GM18951 (cell line): ENCODE data around the gene MMRN2.
"Not testable (repeated sequence)": the region's sequence is repeated elsewhere in the genome, so short reads cannot be mapped to it uniquely, and the experiment has no call there.

ENCODE experiments used
- POLR2A ChIP-seq: IDR thresholded peaks from 4 replicates; pipeline ENCODE4 v1.6.1; 2011; ENCODE audit warnings: mild to moderate bottlenecking; ENCODE audit not compliant: insufficient read length, insufficient read depth; ENCODE audit errors: extremely low read depth
- in situ Hi-C: fragments of 300-500 bp; cut with MboI; formaldehyde crosslinking; loops from one replicate; pipeline ENCODE4 v1.12.0; 2022; ENCODE audit warnings: low sequenced_read_pairs, mixed read lengths, inconsistent platforms; ENCODE audit not compliant: unreplicated experiment

Gene MMRN2

GRCh38 chr10:86957471-86958115, at the start of gene MMRN2:
Gene MMRN2 (minus strand): TSS chr10:86957615. CDS start chr10:86957541, 74 bp downstream.
- no peak for TF ChIP-seq POLR2A
- in situ Hi-C loops = no loop called here

GRCh38 chr10:87007124-87007523, 49.7 kb upstream of the MMRN2 start:
- in situ Hi-C loops = not testable (repeated sequence)

- in situ Hi-C loops = no loop called here
Observed at GRCh38 chr10:87000491-87000890, 43.1 kb upstream of the MMRN2 start.

GRCh38 chr10:86999802-87000403, 42.5 kb upstream of the MMRN2 start:
- in situ Hi-C loops = not testable (repeated sequence)

More at GRCh38 chr10:87000491-87000890, 43.1 kb upstream of the MMRN2 start:
- TF ChIP-seq POLR2A = no peak

GRCh38 chr10:86992929-86993328, 35.5 kb upstream of the MMRN2 start:
- in situ Hi-C loops = no loop called here
- no peak for TF ChIP-seq POLR2A

GRCh38 chr10:86992456-86992855, 35.0 kb upstream of the MMRN2 start:
- in situ Hi-C loops = no loop called here
- TF ChIP-seq POLR2A = no peak

- in situ Hi-C loops = not testable (repeated sequence)
Observed at GRCh38 chr10:86991362-86991761, 33.9 kb upstream of the MMRN2 start.

- TF ChIP-seq POLR2A = no peak
- in situ Hi-C loops = no loop called here
Observed at GRCh38 chr10:86988520-86988919, 31.1 kb upstream of the MMRN2 start.

GRCh38 chr10:86984498-86984897, 27.1 kb upstream of the MMRN2 start:
- in situ Hi-C loops = not testable (repeated sequence)

GRCh38 chr10:86981716-86982115, 24.3 kb upstream of the MMRN2 start:
- no peak for TF ChIP-seq POLR2A
- in situ Hi-C loops = no loop called here

- in situ Hi-C loops = not testable (repeated sequence)
Observed at GRCh38 chr10:86981020-86981419, 23.6 kb upstream of the MMRN2 start.

GRCh38 chr10:86979977-86980448, 22.6 kb upstream of the MMRN2 start:
- in situ Hi-C loops = no loop called here
- TF ChIP-seq POLR2A = no peak

- in situ Hi-C loops = no loop called here
- TF ChIP-seq POLR2A = no peak
Observed at GRCh38 chr10:86979296-86979818, 21.9 kb upstream of the MMRN2 start.

GRCh38 chr10:86978457-86978856, 21.0 kb upstream of the MMRN2 start:
- in situ Hi-C loops = not testable (repeated sequence)
